ENCODE data around the gene CTF1.
"Not testable (repeated sequence)": the region's sequence is repeated elsewhere in the genome, so short reads cannot be mapped to it uniquely, and the experiment has no call there.

The CTF1 gene, protein sequence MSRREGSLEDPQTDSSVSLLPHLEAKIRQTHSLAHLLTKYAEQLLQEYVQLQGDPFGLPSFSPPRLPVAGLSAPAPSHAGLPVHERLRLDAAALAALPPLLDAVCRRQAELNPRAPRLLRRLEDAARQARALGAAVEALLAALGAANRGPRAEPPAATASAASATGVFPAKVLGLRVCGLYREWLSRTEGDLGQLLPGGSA

DNA sequence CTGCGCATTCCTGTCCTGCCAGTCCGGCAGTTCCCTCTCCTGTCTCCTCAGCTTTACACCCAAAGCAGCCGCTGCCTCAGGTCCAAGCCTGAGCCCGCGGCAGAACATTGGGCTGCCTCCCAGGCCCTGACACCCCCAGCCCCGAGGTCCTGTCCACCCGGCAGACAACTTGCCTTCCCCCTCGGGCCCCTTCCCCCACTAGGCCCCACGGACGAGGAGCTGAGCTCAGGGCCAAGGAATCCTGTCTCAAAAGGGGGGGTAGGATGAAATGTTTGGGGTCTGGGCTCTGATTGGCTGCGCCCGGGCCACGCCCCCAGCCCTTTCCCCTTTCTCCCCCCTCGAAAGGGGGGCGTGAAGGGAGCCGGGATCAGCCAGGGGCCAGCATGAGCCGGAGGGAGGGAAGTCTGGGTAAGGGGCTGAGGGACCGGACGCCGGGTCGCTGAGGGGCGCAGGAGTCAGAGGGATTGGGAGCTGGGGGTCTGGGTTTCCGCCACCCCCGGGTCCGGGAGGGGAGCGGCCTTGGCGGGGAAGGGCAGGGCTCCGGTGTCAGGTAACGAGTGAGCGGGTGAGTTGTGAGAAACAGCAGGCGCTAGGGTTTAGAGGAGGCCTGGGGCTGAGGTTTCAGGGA, at the start of gene CTF1:
TSS of gene CTF1 (plus strand) at position 354 of the 628 bp plus-strand sequence. CDS start at position 384, 30 bp downstream.
- peak in 48 of 56 donors; percentile 16 to 79 (median 54) for DNase-seq

DNA sequence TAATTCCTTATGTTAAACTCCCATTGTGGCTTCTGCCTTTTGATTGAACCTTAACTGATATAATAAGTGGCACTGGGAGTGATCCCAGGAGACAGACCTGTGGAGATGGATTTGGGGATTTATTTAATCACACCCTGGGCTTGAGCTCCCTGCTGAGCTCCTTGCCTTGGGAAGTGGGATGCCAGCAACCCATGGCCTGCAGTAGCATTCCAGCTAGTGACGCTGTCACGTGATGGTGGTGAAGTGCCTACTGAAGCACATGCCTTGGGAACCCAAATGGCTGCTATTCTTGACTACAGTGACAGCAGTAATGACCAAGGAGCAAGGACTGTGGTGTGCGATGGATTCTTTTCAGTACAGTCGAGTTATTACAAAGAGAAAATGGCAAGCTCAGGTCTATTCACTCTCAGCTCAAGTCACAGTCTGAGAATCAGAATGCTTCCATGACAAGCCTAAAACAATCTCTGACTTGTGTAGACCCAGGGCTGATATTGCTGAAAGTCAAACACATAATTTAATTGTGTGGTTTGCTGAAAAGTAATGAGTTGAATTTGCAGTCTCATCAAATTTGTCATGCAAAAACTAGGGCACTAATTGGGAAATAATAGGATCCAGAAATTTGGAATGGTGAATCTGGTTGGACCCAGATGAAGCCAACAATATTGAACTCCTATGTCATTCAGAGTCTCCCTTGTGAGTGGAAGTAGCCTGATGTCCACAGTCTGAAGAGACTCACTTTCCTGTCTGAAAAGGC, 49.6 kb upstream of the CTF1 start:
- DNase-seq, result no peak

- DNase-seq, result no peak
These were observed 46.2 kb upstream of the CTF1 start for GRCh38 chr16:30850246-30850645.

- no peak for DNase-seq
These were observed 42.7 kb upstream of the CTF1 start for GRCh38 chr16:30853758-30854157.

DNA sequence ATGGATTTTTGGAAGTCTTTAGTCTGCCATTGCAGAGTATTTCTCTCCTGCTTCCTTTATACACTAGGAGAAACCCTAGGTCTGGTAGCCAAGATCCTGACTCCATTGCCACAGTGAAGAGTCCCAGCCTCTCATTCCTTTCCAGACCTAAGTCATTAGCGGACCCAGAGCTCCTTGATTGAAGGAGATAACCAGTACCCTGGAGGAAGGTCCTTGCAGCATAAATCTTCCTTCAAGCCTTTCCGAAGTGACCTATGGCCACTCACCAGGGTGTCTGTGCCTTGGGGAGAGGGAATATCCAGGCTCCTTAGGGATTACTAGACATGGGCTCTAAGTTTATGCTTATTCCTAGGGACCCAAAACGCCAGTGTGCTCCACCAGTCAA, 38.3 kb upstream of the CTF1 start:
- no peak for DNase-seq

- no peak for DNase-seq
These were observed 37.5 kb upstream of the CTF1 start for GRCh38 chr16:30858829-30859423.

GRCh38 chr16:30860729-30861128, 35.7 kb upstream of the CTF1 start:
- DNase-seq, result not testable (repeated sequence)

GRCh38 chr16:30863178-30863577, 33.2 kb upstream of the CTF1 start:
- DNase-seq, result not testable (repeated sequence)

- DNase-seq, result no peak
These were observed 30.4 kb upstream of the CTF1 start for GRCh38 chr16:30866031-30866430.

GRCh38 chr16:30867747-30868146, 28.7 kb upstream of the CTF1 start:
- DNase-seq, result no peak

GRCh38 chr16:30870904-30871303, 25.5 kb upstream of the CTF1 start:
- DNase-seq, result no peak

- peak in 2 of 56 donors; percentile 18 to 36 for DNase-seq
These were observed 22.1 kb upstream of the CTF1 start for GRCh38 chr16:30874244-30874820.

- DNase-seq, result peak in 55 of 56 donors; percentile 48 to 95 (median 83)
These were observed 21.3 kb upstream of the CTF1 start for GRCh38 chr16:30874821-30875717.

DNA sequence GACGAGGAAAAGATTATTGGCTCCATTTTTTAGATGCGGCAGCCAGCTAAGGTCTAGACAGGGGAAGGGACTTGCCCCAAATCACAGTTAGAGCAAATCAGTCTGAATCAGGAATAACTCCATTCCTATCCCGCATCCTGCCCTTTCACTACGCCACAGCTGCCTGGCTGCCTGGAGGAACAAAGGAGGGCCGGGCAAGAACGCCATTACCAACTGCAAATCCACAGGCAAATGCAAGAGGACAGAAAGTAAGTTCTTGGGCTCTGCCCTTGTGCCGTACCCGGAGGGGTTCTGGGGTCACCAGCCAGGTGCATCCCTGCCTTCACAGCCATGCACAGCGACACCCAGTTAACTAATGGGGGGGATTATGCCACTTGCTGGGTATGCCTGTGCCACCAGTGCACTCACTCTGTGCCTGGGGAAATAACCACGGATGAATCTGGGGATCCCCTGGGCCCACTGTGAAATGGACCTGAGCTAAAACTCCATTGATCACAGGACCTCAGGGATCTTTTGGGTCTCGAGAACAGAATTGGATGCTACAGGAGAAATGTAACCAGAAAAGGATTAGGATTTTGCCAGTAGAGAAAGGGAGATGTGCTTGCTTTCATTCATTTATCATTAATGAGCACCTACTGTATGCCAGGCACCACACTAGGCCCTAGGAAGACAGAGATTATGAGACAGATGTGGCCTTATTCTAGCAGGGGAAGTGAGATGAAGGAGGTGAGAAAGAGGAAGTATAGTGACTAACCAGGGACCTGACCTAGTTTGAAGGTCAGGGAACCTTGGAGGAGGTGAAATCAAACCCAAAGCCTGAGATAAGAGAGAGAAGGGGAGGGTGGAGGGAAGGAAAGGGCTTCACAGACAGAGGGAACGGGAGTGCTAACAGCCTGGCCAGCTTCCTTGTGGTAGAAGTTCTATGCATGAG, 20.3 kb upstream of the CTF1 start:
- peak in 16 of 56 donors; percentile 8 to 43 (median 23) for DNase-seq

DNA sequence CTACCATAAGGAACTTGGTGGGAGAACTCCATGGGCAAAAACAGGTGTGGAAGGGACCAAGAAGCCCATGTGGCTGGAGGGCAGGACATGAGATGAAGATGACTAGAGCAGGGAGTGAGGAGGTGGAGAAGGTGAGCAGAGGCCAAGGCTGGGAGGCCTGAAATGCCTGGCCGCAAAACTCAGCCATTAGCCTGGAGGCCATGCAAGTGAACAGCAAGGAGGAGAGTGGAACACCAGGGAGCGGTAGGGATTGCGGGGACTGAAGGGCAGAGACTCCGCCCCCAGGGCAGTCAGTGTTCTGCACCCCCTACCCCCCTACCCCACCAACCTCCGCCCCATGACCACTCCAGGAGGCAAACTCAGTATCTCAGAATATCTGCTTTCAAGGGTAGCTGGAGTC, 19.5 kb upstream of the CTF1 start:
- no peak for DNase-seq

- DNase-seq, result no peak
These were observed 13.7 kb upstream of the CTF1 start for GRCh38 chr16:30882429-30883310.

DNA sequence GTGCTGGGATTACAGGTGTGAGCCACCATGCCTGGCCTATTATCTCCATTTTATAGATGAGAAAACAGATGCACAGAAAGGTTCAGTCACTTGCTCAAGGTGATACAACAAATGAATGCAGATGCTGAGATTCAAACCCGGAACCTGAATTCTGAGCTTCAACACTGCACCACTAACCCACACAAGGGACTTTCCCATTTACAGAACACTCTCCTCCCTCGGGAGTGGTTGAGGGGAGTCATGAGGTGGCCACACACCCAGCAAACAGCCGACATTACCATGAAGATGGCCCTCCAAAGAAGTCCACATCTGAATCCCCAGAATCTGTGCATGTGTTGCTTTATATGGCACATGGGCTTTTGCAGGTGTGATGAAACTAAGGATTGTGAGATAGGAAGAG, 11.7 kb upstream of the CTF1 start:
- no peak for DNase-seq

GRCh38 chr16:30885196-30885595, 11.2 kb upstream of the CTF1 start:
- no peak for DNase-seq
